ENCODE results near the gene IL11RA. TPM values are rescaled to one million over a fixed set of nuclear protein-coding genes. Genes with fewer than 3 reads are reported as not detected.

The IL11RA gene
- total and polyA plus RNA-seq, 2 of the 8 experiments (the other 6 are each of a cell fraction or from before 2014, with no cell fraction given), result 5.5 to 9.1 TPM

DNA sequence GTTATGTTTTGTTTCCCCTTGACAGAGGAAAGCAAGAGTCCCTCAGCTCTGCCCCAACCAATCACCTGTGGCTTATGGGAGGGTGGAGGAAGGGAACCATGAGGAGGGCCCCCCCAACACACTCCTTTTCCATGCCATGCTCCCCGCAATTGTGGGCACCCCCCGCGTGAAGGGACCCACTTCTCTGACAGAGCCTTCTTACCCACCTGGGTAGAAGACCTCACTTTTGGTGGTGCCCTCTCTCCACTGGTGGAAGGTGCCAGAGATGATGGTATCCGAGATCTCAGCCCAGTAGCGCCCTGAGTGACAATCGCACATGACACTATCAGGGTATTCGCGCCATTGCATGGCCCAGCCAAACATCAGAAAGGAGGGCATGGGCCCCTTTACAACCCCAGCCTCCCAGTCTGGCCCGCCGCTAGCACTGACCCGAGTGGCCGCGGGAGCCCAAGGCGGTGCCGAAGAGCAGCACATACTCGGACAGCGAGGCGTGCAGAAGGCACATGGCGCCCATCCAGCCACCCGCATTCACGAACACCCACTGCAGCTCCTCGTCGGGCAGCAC, 15.1 kb upstream of the IL11RA start:
- Histone ChIP-seq H2BK12ac (ENCODE audit: low read depth, low read length) (0 out of 2 replicates have a peak overlapping the region, but pooled peaks have one; percentile 14), H3K36me3 (ENCODE audit: control insufficient read depth in 2 of 4, insufficient read depth in 4 of 4, low read length in 3 of 4) (peaks cover 0 to 6% (median 2%) of the 10 kb centered on the region in 4 experiments; a peak in 3 of 8 replicates), H3K79me1 (ENCODE audit: low read depth, low read length) (peaks cover 10% of the 10 kb centered on the region), H3K4ac (replicated peaks; ENCODE audit: insufficient read length, low read depth, low read length) (peak overlapping the region; percentile 88), H3K9ac (replicated peaks in 1 of 4; ENCODE audit: extremely low read depth in 1 of 4, low read depth in 3 of 4, low read length in 3 of 4) (peak overlapping the region; percentile 63 to 74 (median 70)), H3K27me3 (replicated peaks in 1 of 4; ENCODE audit: control insufficient read depth in 3 of 4, extremely low read depth in 1 of 4, insufficient read depth in 3 of 4, low read length in 3 of 4) (peaks cover 0 to 6% (median 3%) of the 10 kb centered on the region in 4 experiments; a peak in 2 of 7 replicates), H2BK15ac (ENCODE audit: low read length) (no peak overlapping the region), H3K79me2 (ENCODE audit: control insufficient read depth in 1 of 2, insufficient read depth in 2 of 2, low read length in 2 of 2) (peaks cover 0 to 11% of the 10 kb centered on the region in 2 experiments; a peak in 2 of 4 replicates), H4K5ac (ENCODE audit: insufficient read length, low read depth, low read length) (no peak overlapping the region), H2BK120ac (replicated peaks; ENCODE audit: low read depth, low read length) (no peak overlapping the region), H3K9me3 (ENCODE audit: insufficient read depth in 2 of 2, low read depth in 1 of 2, low read length in 1 of 2) (no peaks in the 10 kb centered on the region), H2BK20ac (ENCODE audit: low read length) (no peak overlapping the region), H3K23me2 (ENCODE audit: low read depth, low read length) (peaks cover 9% of the 10 kb centered on the region), H4K20me1 (replicated peaks in 1 of 2; ENCODE audit: control insufficient read depth in 1 of 2, insufficient read depth in 2 of 2, low read length in 2 of 2) (peaks cover 0 to 11% of the 10 kb centered on the region in 2 experiments), H3K4me1 (replicated peaks in 1 of 4; ENCODE audit: control insufficient read depth in 3 of 4, insufficient read depth in 4 of 4, low read length in 3 of 4) (peaks cover 2 to 11% (median 8%) of the 10 kb centered on the region in 4 experiments; a peak in 4 of 7 replicates), H2AK5ac (ENCODE audit: low read depth, low read length) (no peak overlapping the region), H3K14ac (ENCODE audit: insufficient read length) (no peak overlapping the region), H4K91ac (replicated peaks; ENCODE audit: insufficient read length, low read length) (no peak overlapping the region), H3K18ac (ENCODE audit: extremely low read depth, low read length) (peak overlapping the region; percentile 97), H3K4me3 (ENCODE audit: extremely low read depth in 1 of 4, insufficient read depth in 2 of 4, low read depth in 3 of 4, low read length in 4 of 4) (peak overlapping the region; percentile 71 to 78 (median 77)), H3K4me2 (ENCODE audit: insufficient read depth in 1 of 2, low read depth in 2 of 2, low read length in 2 of 2) (peak overlapping the region; percentile 84 to 91), H3K23ac (ENCODE audit: insufficient read length) (no peak overlapping the region), H2AFZ (ENCODE audit: low read length) (no peak overlapping the region), H3K27ac (ENCODE audit: low read depth, low read length) (no peak overlapping the region; the same call in 1 of the 2 replicates), H2BK5ac (ENCODE audit: low read depth, low read length) (peak overlapping the region; percentile 86; the same call in 1 of the 2 replicates), H4K8ac (ENCODE audit: extremely low read depth, insufficient read depth, low read length) (peak overlapping the region; percentile 77), H3K56ac (replicated peaks; ENCODE audit: insufficient read length, low read depth, low read length) (no peak overlapping the region)
- 8% methylated on average over 23 of the region's 23 CpGs; no CpG with 5 or more reads in 1 of the 2 experiments for WGBS, 2 experiments (ENCODE audit: extremely low coverage in 1 of 2, insufficient coverage in 1 of 2, insufficient read length in 1 of 2, insufficient replicate concordance in 2 of 2, low coverage in 1 of 2, low lambda C conversion rate in 2 of 2, missing lambda C conversion rate in 1 of 2)
- FAIRE-seq (no peak), DNase-seq (ENCODE audit: low read depth in 1 of 2, low spot score in 2 of 2) (no peak)
- POLR2A ChIA-PET (ENCODE audit: partially characterized antibody), result interaction anchor here (0.6 to 11.3 kb wide), 8 partner anchors 12 to 173 kb away, joined by 3 to 127 read pairs (median 6); partner anchors contain the start of genes GALT and IL11RA
- TF ChIP-seq POU5F1 (IDR thresholded peaks at IDR 0.05; ENCODE audit: low read depth, low read length), result no peak
- TF ChIP-seq, protein P1, sequence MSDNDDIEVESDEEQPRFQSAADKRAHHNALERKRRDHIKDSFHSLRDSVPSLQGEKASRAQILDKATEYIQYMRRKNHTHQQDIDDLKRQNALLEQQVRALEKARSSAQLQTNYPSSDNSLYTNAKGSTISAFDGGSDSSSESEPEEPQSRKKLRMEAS (IDR thresholded peaks at IDR 0.05), result peak; percentile 98; the same call in 1 of the 2 replicates
- CTCF ChIA-PET (ENCODE audit: partially characterized antibody), result interaction anchor here (1.0 to 18.5 kb wide), 15 partner anchors 8 to 117 kb away, joined by 3 to 401 read pairs (median 7); partner anchors contain the start of genes ARID3C, CCL27, DCTN3 and GALT

All from H1 (cell line).